ENCODE measurements around the gene TRMT11.

Gene TRMT11

DNA sequence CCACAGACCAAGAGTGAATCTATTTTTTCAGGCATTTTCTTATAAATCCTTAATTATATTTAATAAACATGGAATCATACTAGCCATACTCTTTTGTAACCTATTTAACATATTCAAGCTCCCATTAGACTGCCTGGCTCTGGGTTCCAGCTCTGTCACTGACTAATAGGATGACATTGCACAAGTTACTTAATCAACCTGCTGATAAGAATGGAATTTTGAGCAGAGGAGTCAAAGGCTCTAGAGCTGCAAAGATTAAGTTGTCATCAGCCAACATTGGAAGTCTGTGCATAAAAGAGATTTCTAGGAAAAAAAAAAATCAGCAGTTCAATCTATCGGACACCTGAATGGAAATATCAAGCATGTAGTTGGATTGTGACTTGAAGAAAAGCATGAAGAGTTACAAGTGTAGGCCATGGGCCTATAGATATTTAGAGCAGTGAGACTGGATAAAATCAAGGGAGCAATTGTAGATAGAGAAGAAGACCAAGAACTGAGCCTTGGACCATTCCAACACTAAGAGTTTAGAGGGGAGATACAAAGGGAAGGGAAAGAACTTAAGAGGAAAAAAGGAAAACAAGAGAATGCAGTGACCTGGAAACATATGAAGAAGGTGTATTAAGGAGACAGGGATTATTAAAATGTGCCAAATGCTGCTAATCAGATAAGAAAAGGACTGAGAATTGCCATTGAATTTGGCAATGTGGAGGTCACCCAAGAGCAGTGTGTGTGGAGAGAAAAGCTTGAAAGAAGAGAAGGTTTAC lies 40.8 kb upstream of the TRMT11 start:
- peak overlapping the region; percentile 51; the same call in 1 of the 2 replicates for H3K27ac ChIP-seq (ENCODE audit: extremely low read depth, low read depth, low read length)
- peaks cover 10% of the 10 kb centered on the region for H3K4me1 ChIP-seq (ENCODE audit: control insufficient read depth, insufficient read depth, low read length)
- ChIA-PET CTCF (interaction anchor here (0.6 to 6.7 kb wide), 11 partner anchors 11 to 459 kb away, joined by 3 to 54 read pairs (median 4); partner anchors contain the start of genes HINT3 and NCOA7), POLR2A (interaction anchor here (0.7 to 4.2 kb wide), 6 partner anchors 8 to 583 kb away, joined by 3 to 36 read pairs (median 4); partner anchors contain the start of genes HINT3 and NCOA7)
- no peak overlapping the region for H3K4me3 ChIP-seq (ENCODE audit: low read depth, low read length)
- H3K9me3 ChIP-seq (ENCODE audit: control insufficient read depth, insufficient read depth, low read depth, low read length) = no peaks in the 10 kb centered on the region
- no peaks in the 10 kb centered on the region for H3K36me3 ChIP-seq (ENCODE audit: control insufficient read depth in 2 of 2, insufficient read depth in 1 of 2, low read length in 2 of 2)
- TF ChIP-seq MYNN (tag by site-specific recombination; IDR thresholded peaks at IDR 0.05; ENCODE audit: borderline replicate concordance) (no peak), OSR2 (tag by site-specific recombination; IDR thresholded peaks at IDR 0.05) (no peak), ZNF221 (tag by site-specific recombination; IDR thresholded peaks at IDR 0.05; ENCODE audit: borderline replicate concordance) (no peak), SALL2 (tag by site-specific recombination; IDR thresholded peaks at IDR 0.05; ENCODE audit: borderline replicate concordance) (no peak), ZNF18 (tag by site-specific recombination; IDR thresholded peaks at IDR 0.05) (no peak), ZNF362 (tag by site-specific recombination; IDR thresholded peaks at IDR 0.05) (no peak), ZNF174 (tag by site-specific recombination; IDR thresholded peaks at IDR 0.05) (no peak), SCRT2 (tag by site-specific recombination; IDR thresholded peaks at IDR 0.05) (no peak), GLIS2 (tag by site-specific recombination; IDR thresholded peaks at IDR 0.05) (no peak), ZIC2 (tag by site-specific recombination; IDR thresholded peaks at IDR 0.05) (no peak), ZNF335 (tag by site-specific recombination; conservative IDR thresholded peaks at IDR 0.05) (peak; percentile 95), KLF10 (tag by site-specific recombination; IDR thresholded peaks at IDR 0.05) (no peak), ZNF560 (tag by site-specific recombination; IDR thresholded peaks at IDR 0.05; ENCODE audit: borderline replicate concordance) (no peak), ZNF677 (tag by site-specific recombination; IDR thresholded peaks at IDR 0.05) (no peak), ZNF777 (tag by site-specific recombination; IDR thresholded peaks at IDR 0.05; ENCODE audit: borderline replicate concordance) (no peak), FEZF1 (tag by site-specific recombination; IDR thresholded peaks at IDR 0.05) (no peak), ZNF311 (tag by site-specific recombination; IDR thresholded peaks at IDR 0.05; ENCODE audit: borderline replicate concordance) (no peak), ZNF16 (tag by site-specific recombination; IDR thresholded peaks at IDR 0.05; ENCODE audit: low read depth) (no peak), ZNF660 (tag by site-specific recombination; IDR thresholded peaks at IDR 0.05) (peak; percentile 61; the same call in 1 of the 2 replicates), BCL6B (tag by site-specific recombination; IDR thresholded peaks at IDR 0.05) (peak; percentile 47), ZNF843 (tag by site-specific recombination; IDR thresholded peaks at IDR 0.05) (no peak)
- TF ChIP-seq, protein P1, sequence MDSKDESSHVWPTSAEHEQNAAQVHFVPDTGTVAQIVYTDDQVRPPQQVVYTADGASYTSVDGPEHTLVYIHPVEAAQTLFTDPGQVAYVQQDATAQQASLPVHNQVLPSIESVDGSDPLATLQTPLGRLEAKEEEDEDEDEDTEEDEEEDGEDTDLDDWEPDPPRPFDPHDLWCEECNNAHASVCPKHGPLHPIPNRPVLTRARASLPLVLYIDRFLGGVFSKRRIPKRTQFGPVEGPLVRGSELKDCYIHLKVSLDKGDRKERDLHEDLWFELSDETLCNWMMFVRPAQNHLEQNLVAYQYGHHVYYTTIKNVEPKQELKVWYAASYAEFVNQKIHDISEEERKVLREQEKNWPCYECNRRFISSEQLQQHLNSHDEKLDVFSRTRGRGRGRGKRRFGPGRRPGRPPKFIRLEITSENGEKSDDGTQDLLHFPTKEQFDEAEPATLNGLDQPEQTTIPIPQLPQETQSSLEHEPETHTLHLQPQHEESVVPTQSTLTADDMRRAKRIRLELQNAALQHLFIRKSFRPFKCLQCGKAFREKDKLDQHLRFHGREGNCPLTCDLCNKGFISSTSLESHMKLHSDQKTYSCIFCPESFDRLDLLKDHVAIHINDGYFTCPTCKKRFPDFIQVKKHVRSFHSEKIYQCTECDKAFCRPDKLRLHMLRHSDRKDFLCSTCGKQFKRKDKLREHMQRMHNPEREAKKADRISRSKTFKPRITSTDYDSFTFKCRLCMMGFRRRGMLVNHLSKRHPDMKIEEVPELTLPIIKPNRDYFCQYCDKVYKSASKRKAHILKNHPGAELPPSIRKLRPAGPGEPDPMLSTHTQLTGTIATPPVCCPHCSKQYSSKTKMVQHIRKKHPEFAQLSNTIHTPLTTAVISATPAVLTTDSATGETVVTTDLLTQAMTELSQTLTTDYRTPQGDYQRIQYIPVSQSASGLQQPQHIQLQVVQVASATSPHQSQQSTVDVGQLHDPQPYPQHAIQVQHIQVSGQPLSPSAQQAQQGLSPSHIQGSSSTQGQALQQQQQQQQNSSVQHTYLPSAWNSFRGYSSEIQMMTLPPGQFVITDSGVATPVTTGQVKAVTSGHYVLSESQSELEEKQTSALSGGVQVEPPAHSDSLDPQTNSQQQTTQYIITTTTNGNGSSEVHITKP (tag by site-specific recombination; IDR thresholded peaks at IDR 0.05) = peak; percentile 99
- TF ChIP-seq, protein P2, sequence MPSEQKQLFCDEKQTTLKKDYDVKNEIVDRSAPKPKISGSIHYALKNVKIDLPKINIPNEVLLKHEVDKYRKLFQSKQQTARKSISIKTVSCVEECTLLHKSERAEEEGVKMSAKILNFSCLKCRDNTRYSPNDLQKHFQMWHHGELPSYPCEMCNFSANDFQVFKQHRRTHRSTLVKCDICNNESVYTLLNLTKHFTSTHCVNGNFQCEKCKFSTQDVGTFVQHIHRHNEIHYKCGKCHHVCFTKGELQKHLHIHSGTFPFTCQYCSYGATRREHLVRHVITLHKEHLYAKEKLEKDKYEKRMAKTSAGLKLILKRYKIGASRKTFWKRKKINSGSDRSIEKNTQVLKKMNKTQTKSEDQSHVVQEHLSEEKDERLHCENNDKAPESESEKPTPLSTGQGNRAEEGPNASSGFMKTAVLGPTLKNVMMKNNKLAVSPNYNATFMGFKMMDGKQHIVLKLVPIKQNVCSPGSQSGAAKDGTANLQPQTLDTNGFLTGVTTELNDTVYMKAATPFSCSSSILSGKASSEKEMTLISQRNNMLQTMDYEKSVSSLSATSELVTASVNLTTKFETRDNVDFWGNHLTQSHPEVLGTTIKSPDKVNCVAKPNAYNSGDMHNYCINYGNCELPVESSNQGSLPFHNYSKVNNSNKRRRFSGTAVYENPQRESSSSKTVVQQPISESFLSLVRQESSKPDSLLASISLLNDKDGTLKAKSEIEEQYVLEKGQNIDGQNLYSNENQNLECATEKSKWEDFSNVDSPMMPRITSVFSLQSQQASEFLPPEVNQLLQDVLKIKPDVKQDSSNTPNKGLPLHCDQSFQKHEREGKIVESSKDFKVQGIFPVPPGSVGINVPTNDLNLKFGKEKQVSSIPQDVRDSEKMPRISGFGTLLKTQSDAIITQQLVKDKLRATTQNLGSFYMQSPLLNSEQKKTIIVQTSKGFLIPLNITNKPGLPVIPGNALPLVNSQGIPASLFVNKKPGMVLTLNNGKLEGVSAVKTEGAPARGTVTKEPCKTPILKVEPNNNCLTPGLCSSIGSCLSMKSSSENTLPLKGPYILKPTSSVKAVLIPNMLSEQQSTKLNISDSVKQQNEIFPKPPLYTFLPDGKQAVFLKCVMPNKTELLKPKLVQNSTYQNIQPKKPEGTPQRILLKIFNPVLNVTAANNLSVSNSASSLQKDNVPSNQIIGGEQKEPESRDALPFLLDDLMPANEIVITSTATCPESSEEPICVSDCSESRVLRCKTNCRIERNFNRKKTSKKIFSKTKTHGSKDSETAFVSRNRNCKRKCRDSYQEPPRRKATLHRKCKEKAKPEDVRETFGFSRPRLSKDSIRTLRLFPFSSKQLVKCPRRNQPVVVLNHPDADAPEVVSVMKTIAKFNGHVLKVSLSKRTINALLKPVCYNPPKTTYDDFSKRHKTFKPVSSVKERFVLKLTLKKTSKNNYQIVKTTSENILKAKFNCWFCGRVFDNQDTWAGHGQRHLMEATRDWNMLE (tag by site-specific recombination; conservative IDR thresholded peaks at IDR 0.05; ENCODE audit: low read depth) = no peak
